Esophagus muscularis mucosa (tissue), 3 donors: ENCODE measurements around the gene SKAP2.

Experiments
- POLR2A ChIP-seq: fragments of 450-650 bp; IDR thresholded peaks from one replicate; pipeline ENCODE4 v1.6.1; 2017; ENCODE audit warnings: antibody characterized with exemption, moderate library complexity, mild to moderate bottlenecking, low read depth
- TF ChIP-seq, protein P1 (sequence below), 3 experiments: fragments of 200-600 bp in 2 of 3; fragments of 450-650 bp in 1 of 3; sonication (generic) in 2 of 3; IDR thresholded peaks; one replicate each; pipeline ENCODE4 v1.5.1; 2017 to 2019; ENCODE audit warnings: antibody characterized with exemption in 3 of 3, mild to moderate bottlenecking in 2 of 3, moderate library complexity in 1 of 3

- TF ChIP-seq, protein P1, sequence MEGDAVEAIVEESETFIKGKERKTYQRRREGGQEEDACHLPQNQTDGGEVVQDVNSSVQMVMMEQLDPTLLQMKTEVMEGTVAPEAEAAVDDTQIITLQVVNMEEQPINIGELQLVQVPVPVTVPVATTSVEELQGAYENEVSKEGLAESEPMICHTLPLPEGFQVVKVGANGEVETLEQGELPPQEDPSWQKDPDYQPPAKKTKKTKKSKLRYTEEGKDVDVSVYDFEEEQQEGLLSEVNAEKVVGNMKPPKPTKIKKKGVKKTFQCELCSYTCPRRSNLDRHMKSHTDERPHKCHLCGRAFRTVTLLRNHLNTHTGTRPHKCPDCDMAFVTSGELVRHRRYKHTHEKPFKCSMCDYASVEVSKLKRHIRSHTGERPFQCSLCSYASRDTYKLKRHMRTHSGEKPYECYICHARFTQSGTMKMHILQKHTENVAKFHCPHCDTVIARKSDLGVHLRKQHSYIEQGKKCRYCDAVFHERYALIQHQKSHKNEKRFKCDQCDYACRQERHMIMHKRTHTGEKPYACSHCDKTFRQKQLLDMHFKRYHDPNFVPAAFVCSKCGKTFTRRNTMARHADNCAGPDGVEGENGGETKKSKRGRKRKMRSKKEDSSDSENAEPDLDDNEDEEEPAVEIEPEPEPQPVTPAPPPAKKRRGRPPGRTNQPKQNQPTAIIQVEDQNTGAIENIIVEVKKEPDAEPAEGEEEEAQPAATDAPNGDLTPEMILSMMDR (IDR thresholded peaks at IDR 0.05): peak; percentile 58 to 70 (median 70)
- no peak for TF ChIP-seq POLR2A
These were observed 177.9 kb downstream of the SKAP2 start for GRCh38 chr7:26686448-26686981.
